ENCODE results near the gene FBXO2.

DNA sequence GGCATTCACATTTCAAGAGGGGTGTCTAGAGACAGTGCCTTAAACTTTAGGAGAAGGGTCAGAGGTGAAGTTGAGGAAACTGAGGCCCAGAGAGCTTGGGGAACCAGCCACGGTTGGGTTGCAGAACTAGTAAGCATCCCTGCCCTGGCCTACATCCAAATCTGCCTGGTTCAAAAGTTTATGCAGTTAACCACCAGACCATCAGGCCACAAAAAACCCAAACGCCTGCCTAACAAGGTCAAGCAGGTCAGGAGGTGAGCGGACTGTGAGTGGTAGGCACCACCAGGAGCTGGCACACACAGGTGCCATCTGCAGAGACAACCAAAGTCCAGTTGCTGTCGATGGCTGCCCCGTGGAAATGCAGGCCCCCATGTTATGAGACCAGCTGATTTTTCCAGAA, 51.2 kb downstream of the FBXO2 start:
- TF ChIP-seq, protein P1, sequence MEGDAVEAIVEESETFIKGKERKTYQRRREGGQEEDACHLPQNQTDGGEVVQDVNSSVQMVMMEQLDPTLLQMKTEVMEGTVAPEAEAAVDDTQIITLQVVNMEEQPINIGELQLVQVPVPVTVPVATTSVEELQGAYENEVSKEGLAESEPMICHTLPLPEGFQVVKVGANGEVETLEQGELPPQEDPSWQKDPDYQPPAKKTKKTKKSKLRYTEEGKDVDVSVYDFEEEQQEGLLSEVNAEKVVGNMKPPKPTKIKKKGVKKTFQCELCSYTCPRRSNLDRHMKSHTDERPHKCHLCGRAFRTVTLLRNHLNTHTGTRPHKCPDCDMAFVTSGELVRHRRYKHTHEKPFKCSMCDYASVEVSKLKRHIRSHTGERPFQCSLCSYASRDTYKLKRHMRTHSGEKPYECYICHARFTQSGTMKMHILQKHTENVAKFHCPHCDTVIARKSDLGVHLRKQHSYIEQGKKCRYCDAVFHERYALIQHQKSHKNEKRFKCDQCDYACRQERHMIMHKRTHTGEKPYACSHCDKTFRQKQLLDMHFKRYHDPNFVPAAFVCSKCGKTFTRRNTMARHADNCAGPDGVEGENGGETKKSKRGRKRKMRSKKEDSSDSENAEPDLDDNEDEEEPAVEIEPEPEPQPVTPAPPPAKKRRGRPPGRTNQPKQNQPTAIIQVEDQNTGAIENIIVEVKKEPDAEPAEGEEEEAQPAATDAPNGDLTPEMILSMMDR (IDR thresholded peaks at IDR 0.05 in 8 of 11, conservative IDR thresholded peaks at IDR 0.05 in 3 of 11) = no peak
- no peak for TF ChIP-seq POLR2A (IDR thresholded peaks at IDR 0.05)
